ENCODE measurements around the gene CFAP43. TPM values are rescaled to one million over a fixed set of nuclear protein-coding genes. Genes with fewer than 3 reads are reported as not detected.

Gene CFAP43
- 1 to 10 TPM in 2 of 5 donors, under 1 TPM in 1, not detected in 2; under 0.01 to 2.0 (median 1.2) TPM for total RNA-seq
- under 1 TPM in 2 of 3 donors, not detected in 1; 0.12 to 0.25 TPM for polyA plus RNA-seq
- long read RNA-seq, donor 1, result 0 reads
- long read RNA-seq, donor 2, result 0 reads
- long read RNA-seq, donor 3, result 0 reads
- long read RNA-seq, donor 4, result 0 reads
- long read RNA-seq, donor 5, result 0 reads
- long read RNA-seq, donor 6, partial matches to known transcripts, result 5 of 5 reads
- long read RNA-seq, donor 6, other reads (novel, unspliced or antisense), result 0 of 5 reads
- long read RNA-seq, donor 7, result 0 reads
- long read RNA-seq, donor 8, result 0 reads
- long read RNA-seq, donor 9, result 0 reads
- long read RNA-seq, donor 10, result 0 reads

DNA sequence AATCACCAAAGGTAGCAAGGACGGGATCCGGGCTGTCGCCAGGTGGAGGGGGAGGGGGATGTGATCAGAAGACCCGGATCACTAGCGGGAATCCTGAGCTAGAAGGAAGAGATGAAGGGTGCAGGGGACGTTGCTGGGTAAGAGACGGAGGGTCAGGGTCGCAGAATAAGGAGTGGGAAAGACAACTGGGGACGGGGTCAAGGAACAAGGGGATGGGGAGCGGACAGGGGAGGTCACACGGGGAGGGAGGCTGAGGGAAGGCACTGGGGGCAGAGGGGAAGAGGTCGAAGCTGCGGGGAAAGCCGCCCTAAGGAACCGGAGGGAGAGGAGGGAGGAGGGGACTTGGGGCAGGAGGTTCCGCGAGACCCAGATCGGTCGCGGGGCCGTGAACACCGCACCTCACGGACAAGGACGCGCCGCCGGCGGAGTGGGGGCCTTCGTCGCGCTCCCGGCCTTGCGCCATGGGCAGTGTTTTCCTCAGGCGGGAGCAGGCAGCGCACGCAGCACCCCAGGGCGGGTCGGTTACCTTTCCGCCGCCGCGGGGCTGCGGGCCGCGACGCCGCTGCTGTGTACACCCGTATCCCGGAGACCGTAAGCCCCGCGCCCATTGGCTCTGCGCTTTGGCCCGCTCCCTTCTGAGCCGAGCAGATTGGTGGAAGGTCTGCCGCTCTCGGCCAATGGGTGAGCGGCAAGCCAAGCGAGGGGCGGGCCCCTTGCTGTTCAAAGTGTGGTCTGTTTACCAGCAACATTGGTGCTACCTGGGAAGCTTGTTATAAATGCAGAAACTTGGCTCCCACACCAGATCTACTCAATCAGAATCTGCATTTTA is at the start of gene CFAP43:
Gene CFAP43 (minus strand): TSS at position 581 of the 829 bp plus-strand sequence. CDS start 118 bp downstream, at position 463.
- WGBS, 5 donors, result 0 to 2% (median 1%) methylated on average over 37 to 60 of the region's 60 CpGs
- DNase-seq, result peak; percentile 99 to 100

DNA sequence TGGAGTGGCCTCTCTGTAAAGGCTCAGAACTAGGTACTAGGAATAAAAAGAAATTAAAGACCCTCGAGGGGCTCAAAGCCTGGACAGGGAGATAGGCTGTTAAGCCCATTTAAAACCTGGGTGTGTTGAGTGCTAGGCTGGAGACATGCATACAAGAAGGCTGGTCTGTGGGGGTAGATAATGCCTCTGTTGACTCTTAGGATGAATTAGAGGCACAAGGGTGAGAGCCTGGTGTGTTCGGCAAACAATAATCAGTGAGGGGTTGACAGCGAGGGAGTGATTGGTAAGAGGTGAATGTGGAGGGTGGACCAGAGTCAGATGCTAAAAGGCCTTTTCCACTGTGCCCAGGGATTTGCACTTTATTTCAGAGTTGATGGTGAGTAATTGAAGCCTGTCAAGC is 49.5 kb upstream of the CFAP43 start:
- Histone ChIP-seq H3K27me3 (no peaks in the 10 kb centered on the region), H3K27ac (no peak overlapping the region), H3K36me3 (no peaks in the 10 kb centered on the region), H3K4me1 (no peaks in the 10 kb centered on the region), H3K9me3 (no peaks in the 10 kb centered on the region), H3K4me3 (no peak overlapping the region)
- no peak for TF ChIP-seq POLR2AphosphoS5 (IDR thresholded peaks at IDR 0.05)
- TF ChIP-seq, protein P1, sequence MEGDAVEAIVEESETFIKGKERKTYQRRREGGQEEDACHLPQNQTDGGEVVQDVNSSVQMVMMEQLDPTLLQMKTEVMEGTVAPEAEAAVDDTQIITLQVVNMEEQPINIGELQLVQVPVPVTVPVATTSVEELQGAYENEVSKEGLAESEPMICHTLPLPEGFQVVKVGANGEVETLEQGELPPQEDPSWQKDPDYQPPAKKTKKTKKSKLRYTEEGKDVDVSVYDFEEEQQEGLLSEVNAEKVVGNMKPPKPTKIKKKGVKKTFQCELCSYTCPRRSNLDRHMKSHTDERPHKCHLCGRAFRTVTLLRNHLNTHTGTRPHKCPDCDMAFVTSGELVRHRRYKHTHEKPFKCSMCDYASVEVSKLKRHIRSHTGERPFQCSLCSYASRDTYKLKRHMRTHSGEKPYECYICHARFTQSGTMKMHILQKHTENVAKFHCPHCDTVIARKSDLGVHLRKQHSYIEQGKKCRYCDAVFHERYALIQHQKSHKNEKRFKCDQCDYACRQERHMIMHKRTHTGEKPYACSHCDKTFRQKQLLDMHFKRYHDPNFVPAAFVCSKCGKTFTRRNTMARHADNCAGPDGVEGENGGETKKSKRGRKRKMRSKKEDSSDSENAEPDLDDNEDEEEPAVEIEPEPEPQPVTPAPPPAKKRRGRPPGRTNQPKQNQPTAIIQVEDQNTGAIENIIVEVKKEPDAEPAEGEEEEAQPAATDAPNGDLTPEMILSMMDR (IDR thresholded peaks at IDR 0.05), result no peak
- TF ChIP-seq POLR2A (IDR thresholded peaks at IDR 0.05), result no peak
- no peak for TF ChIP-seq EP300 (IDR thresholded peaks at IDR 0.05)
- DNase-seq, result no peak
- intact Hi-C loops (cut with DNase I; ENCODE audit: low total_unique reads), result no loop called here
- WGBS, 5 donors, result 69 to 89% (median 77%) methylated on average over 3 of the region's 3 CpGs

More for the DNA sequence above, at the start of gene CFAP43:
- Histone ChIP-seq H3K4me3 (peak within 1 kb of the TSS; percentile 65 to 90 (median 76)), H3K27ac (peak within 1 kb of the TSS in 4 of 5 donors; percentile 28 to 75 (median 66)), H3K27me3 (no peaks in the 10 kb centered on the region), H3K36me3 (no peaks in the 10 kb centered on the region), H3K9me3 (peaks cover 0 to 7% (median 0%) of the 10 kb centered on the region in 4 donors), H3K4me1 (peaks cover 0 to 19% (median 11%) of the 10 kb centered on the region in 4 donors)
- intact Hi-C loops (cut with DNase I; ENCODE audit: low total_unique reads), result no loop called here
- TF ChIP-seq POLR2A (IDR thresholded peaks at IDR 0.05) (no peak), EP300 (IDR thresholded peaks at IDR 0.05) (no peak), POLR2AphosphoS5 (IDR thresholded peaks at IDR 0.05) (peak in 2 of 3 donors; percentile 25 to 64)
- TF ChIP-seq, protein P1 (IDR thresholded peaks at IDR 0.05), result no peak

GRCh38 chr10:104279550-104280259 is 47.5 kb upstream of the CFAP43 start:
- WGBS, 5 donors, result 83 to 97% (median 92%) methylated on average over 3 of the region's 3 CpGs
- no peaks in the 10 kb centered on the region for H3K9me3 ChIP-seq
- H3K4me3 ChIP-seq, result no peak overlapping the region
- no peak for DNase-seq
- intact Hi-C loops (cut with DNase I; ENCODE audit: low total_unique reads), result no loop called here
- peaks cover 0 to 13% (median 5%) of the 10 kb centered on the region in 3 donors for H3K27me3 ChIP-seq
- H3K27ac ChIP-seq, result no peak overlapping the region
- TF ChIP-seq POLR2A (IDR thresholded peaks at IDR 0.05), result no peak
- TF ChIP-seq EP300 (IDR thresholded peaks at IDR 0.05), result no peak
- no peak for TF ChIP-seq POLR2AphosphoS5 (IDR thresholded peaks at IDR 0.05)
- TF ChIP-seq, protein P1 (IDR thresholded peaks at IDR 0.05), result no peak
- H3K36me3 ChIP-seq, result no peaks in the 10 kb centered on the region
- peaks cover 0 to 14% (median 5%) of the 10 kb centered on the region in 4 donors for H3K4me1 ChIP-seq

- H3K4me3 ChIP-seq, result no peak overlapping the region
- intact Hi-C loops (cut with DNase I; ENCODE audit: low total_unique reads), result no loop called here
- peak in 1 of 2 donors; percentile 51 for DNase-seq
- no peaks in the 10 kb centered on the region for H3K9me3 ChIP-seq
- WGBS, 5 donors, result 56 to 73% (median 62%) methylated on average over 2 of the region's 2 CpGs
- peaks cover 0 to 17% (median 5%) of the 10 kb centered on the region in 3 donors for H3K27me3 ChIP-seq
- no peak overlapping the region for H3K27ac ChIP-seq
- peaks cover 0 to 22% (median 8%) of the 10 kb centered on the region in 4 donors for H3K4me1 ChIP-seq
- TF ChIP-seq EP300 (IDR thresholded peaks at IDR 0.05) (no peak), POLR2AphosphoS5 (IDR thresholded peaks at IDR 0.05) (no peak), POLR2A (IDR thresholded peaks at IDR 0.05) (no peak)
- TF ChIP-seq, protein P1 (IDR thresholded peaks at IDR 0.05), result no peak
- H3K36me3 ChIP-seq, result no peaks in the 10 kb centered on the region
Observed at GRCh38 chr10:104277785-104278184, 45.6 kb upstream of the CFAP43 start.
